Stimulated activated naive CD8-positive, alpha-beta T cell treated with anti-CD3 and anti-CD28 coated beads, Interleukin-15, amount 100 ng/mL, for 72 hours (primary cell): Measurements from ENCODE around the gene LTBP4.
"Not testable (repeated sequence)": the region's sequence is repeated elsewhere in the genome, so short reads cannot be mapped to it uniquely, and the experiment has no call there.

ENCODE experiments used
- ATAC-seq: fragments of 150-1000 bp; cut with Tn5 transposase; 2 replicates; pipeline ENCODE4 v1.10.0; 2021; ENCODE audit warnings: mild to moderate bottlenecking, moderate library complexity
- DNase-seq, 2 donors: peaks; one replicate each; pipeline ENCODE4 v3.0.0; 2021 to 2022
- H3K27ac Mint-ChIP-seq, 2 donors: one replicate each; pipeline ENCODE4 v1.8.0; 2022; ENCODE audit warnings: mild to moderate bottlenecking in 2 of 2, mixed read lengths in 2 of 2, moderate library complexity in 2 of 2
- H3K27me3 Mint-ChIP-seq: one replicate; pipeline ENCODE4 v1.8.0; 2022; ENCODE audit warnings: mixed read lengths
- H3K4me1 Mint-ChIP-seq: one replicate; pipeline ENCODE4 v1.8.0; 2022; ENCODE audit warnings: mild to moderate bottlenecking, mixed read lengths
- H3K4me3 Mint-ChIP-seq, 2 donors: one replicate each; pipeline ENCODE4 v1.8.0; 2022; ENCODE audit warnings: mild to moderate bottlenecking in 2 of 2, mixed read lengths in 2 of 2, moderate library complexity in 1 of 2
- H3K9me3 Mint-ChIP-seq, 2 donors: one replicate each; pipeline ENCODE4 v1.8.0; 2022; ENCODE audit warnings: mixed read lengths in 2 of 2

Gene LTBP4, protein sequence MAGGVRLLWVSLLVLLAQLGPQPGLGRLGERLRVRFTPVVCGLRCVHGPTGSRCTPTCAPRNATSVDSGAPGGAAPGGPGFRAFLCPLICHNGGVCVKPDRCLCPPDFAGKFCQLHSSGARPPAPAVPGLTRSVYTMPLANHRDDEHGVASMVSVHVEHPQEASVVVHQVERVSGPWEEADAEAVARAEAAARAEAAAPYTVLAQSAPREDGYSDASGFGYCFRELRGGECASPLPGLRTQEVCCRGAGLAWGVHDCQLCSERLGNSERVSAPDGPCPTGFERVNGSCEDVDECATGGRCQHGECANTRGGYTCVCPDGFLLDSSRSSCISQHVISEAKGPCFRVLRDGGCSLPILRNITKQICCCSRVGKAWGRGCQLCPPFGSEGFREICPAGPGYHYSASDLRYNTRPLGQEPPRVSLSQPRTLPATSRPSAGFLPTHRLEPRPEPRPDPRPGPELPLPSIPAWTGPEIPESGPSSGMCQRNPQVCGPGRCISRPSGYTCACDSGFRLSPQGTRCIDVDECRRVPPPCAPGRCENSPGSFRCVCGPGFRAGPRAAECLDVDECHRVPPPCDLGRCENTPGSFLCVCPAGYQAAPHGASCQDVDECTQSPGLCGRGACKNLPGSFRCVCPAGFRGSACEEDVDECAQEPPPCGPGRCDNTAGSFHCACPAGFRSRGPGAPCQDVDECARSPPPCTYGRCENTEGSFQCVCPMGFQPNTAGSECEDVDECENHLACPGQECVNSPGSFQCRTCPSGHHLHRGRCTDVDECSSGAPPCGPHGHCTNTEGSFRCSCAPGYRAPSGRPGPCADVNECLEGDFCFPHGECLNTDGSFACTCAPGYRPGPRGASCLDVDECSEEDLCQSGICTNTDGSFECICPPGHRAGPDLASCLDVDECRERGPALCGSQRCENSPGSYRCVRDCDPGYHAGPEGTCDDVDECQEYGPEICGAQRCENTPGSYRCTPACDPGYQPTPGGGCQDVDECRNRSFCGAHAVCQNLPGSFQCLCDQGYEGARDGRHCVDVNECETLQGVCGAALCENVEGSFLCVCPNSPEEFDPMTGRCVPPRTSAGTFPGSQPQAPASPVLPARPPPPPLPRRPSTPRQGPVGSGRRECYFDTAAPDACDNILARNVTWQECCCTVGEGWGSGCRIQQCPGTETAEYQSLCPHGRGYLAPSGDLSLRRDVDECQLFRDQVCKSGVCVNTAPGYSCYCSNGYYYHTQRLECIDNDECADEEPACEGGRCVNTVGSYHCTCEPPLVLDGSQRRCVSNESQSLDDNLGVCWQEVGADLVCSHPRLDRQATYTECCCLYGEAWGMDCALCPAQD (N-terminal part only)

GRCh38 chr19:40601134-40601974, at the start of gene LTBP4:
Gene LTBP4, plus strand, starts transcription at chr19:40601369. Its CDS starts 19 bp downstream, at chr19:40601388.
- peaks cover 90% of the 10 kb centered on the region for H3K4me1 Mint-ChIP-seq
- no peaks in the 10 kb centered on the region for H3K9me3 Mint-ChIP-seq
- peak within 1 kb of the TSS; percentile 57 to 65 for H3K4me3 Mint-ChIP-seq
- DNase-seq = no peak
- H3K27me3 Mint-ChIP-seq = peaks cover 70% of the 10 kb centered on the region
- no peak within 1 kb of the TSS for H3K27ac Mint-ChIP-seq
- no peak for ATAC-seq

GRCh38 chr19:40552848-40553247, 48.3 kb upstream of the LTBP4 start:
- DNase-seq (no peak), ATAC-seq (no peak)
- Mint-ChIP-seq H3K27ac (no peak overlapping the region), H3K4me3 (no peak overlapping the region), H3K4me1 (peaks cover 19% of the 10 kb centered on the region), H3K27me3 (peaks cover 57% of the 10 kb centered on the region), H3K9me3 (no peaks in the 10 kb centered on the region)

- Mint-ChIP-seq H3K4me1 (peaks cover 12% of the 10 kb centered on the region), H3K9me3 (no peaks in the 10 kb centered on the region), H3K27ac (no peak overlapping the region), H3K27me3 (peaks cover 48% of the 10 kb centered on the region), H3K4me3 (no peak overlapping the region)
- no peak for DNase-seq
- ATAC-seq = no peak
Measured at GRCh38 chr19:40553885-40554857, 47.0 kb upstream of the LTBP4 start.

DNA sequence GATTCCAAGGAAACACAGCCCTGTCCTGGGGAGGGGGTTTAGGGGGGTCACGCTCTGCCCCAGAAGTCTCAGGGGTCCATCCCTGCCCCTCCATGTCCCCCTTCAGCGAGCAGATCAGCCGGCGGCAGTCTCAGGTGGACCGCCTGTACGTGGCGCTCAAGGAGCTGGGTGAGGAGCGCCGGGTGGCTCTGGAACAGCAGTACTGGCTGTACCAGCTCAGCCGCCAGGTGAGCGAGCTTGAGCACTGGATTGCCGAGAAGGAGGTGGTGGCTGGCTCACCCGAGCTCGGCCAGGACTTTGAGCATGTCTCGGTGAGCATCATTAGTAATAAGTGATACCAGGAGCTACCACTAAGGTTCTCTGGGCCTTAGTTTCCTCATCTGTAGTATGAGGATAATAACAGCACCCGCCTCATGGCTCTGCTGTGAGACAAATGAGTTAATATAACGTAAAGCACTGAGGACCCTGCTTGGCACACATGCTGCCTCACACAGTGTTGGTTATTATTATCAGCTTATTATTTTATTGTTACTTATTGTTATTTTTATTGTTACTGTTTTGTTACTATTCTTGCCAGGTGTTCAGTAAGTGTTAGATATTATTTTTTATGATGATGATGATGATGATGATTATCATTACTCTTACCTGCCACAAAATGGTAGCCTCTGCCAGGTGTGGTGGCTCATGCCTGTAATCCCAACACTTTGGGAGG, 45.0 kb upstream of the LTBP4 start:
- Mint-ChIP-seq H3K9me3 (no peaks in the 10 kb centered on the region), H3K4me3 (no peak overlapping the region), H3K27ac (no peak overlapping the region), H3K4me1 (peaks cover 21% of the 10 kb centered on the region), H3K27me3 (peaks cover 35% of the 10 kb centered on the region)
- no peak for DNase-seq
- no peak for ATAC-seq

DNA sequence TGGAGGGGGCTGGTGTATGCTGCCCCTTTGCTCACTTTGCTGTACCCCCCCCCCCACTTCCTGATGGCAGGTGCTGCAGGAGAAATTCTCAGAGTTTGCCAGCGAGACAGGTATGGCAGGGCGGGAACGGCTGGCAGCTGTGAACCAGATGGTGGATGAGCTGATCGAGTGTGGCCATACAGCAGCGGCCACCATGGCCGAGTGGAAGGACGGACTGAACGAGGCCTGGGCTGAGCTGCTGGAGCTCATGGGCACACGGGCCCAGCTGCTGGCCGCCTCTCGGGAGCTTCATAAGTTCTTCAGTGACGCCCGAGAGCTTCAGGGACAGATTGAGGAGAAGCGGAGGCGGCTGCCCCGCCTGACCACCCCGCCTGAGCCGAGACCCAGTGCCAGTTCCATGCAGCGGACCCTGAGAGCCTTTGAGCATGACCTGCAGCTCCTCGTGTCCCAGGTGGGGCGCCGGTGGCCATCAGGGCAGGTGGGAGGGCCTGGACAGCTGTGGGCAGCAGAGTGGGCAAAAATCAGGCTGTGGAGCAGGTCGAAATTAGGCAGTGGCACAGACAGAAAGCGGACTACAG, 44.1 kb upstream of the LTBP4 start:
- Mint-ChIP-seq H3K27me3 (peaks cover 41% of the 10 kb centered on the region), H3K9me3 (no peaks in the 10 kb centered on the region), H3K27ac (no peak overlapping the region), H3K4me1 (peaks cover 26% of the 10 kb centered on the region), H3K4me3 (no peak overlapping the region)
- DNase-seq = no peak
- no peak for ATAC-seq

- H3K27ac Mint-ChIP-seq = no peak overlapping the region
- peaks cover 32% of the 10 kb centered on the region for H3K27me3 Mint-ChIP-seq
- ATAC-seq (no peak), DNase-seq (no peak)
- no peak overlapping the region for H3K4me3 Mint-ChIP-seq
- H3K4me1 Mint-ChIP-seq = peaks cover 19% of the 10 kb centered on the region
- no peaks in the 10 kb centered on the region for H3K9me3 Mint-ChIP-seq
Measured at GRCh38 chr19:40559394-40559793, 41.8 kb upstream of the LTBP4 start.

DNA sequence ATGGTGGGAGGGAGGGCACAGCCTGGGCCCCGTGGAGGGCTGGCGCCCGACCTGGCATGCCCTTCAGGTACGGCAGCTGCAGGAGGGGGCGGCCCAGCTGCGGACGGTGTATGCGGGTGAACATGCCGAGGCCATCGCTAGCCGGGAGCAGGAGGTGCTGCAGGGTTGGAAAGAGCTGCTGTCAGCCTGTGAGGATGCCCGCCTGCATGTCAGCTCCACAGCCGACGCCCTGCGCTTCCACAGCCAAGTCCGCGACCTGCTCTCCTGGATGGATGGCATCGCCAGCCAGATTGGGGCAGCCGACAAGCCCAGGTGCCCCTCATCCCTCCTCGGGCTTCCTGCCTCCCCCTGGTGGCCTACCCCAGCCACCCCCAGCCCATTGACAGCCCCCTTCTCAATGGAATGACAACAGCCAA, 41.1 kb upstream of the LTBP4 start:
- Mint-ChIP-seq H3K4me3 (no peak overlapping the region), H3K9me3 (no peaks in the 10 kb centered on the region), H3K4me1 (peaks cover 16% of the 10 kb centered on the region), H3K27ac (no peak overlapping the region), H3K27me3 (peaks cover 32% of the 10 kb centered on the region)
- DNase-seq = no peak
- no peak for ATAC-seq

DNA sequence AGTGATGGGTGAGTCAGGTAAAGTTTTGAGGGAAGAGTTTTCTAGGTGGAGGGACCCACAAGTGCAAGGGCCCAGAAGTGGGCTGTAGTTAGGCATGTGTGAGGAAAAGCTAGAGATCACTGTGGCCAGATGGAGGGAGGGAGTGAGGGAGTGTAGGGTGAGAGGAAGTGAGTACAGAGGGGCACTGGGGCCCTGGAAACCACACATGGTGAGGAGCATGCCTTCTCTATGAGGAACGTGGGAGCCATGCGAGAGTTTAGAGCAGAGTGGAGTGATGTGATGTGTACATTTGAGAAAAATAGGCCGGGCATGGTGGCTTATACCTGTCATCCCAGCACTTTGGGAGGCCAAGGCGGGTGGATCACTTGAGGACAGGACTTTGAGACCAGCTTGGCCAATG, 39.2 kb upstream of the LTBP4 start:
- Mint-ChIP-seq H3K27me3 (peaks cover 42% of the 10 kb centered on the region), H3K27ac (no peak overlapping the region), H3K4me3 (no peak overlapping the region), H3K9me3 (no peaks in the 10 kb centered on the region), H3K4me1 (peaks cover 16% of the 10 kb centered on the region)
- DNase-seq = no peak
- no peak for ATAC-seq

GRCh38 chr19:40564535-40564934, 36.6 kb upstream of the LTBP4 start:
- not testable (repeated sequence) for H3K27ac Mint-ChIP-seq, DNase-seq, ATAC-seq, H3K4me3 Mint-ChIP-seq, H3K9me3 Mint-ChIP-seq
- peaks cover 68% of the 10 kb centered on the region for H3K27me3 Mint-ChIP-seq
- peaks cover 19% of the 10 kb centered on the region for H3K4me1 Mint-ChIP-seq

- no peak for ATAC-seq
- H3K27me3 Mint-ChIP-seq = peaks cover 75% of the 10 kb centered on the region
- no peak for DNase-seq
- H3K9me3 Mint-ChIP-seq = no peaks in the 10 kb centered on the region
- H3K4me3 Mint-ChIP-seq = no peak overlapping the region
- peak overlapping the region in 1 of 2 donors; percentile 86 for H3K27ac Mint-ChIP-seq
- peaks cover 20% of the 10 kb centered on the region for H3K4me1 Mint-ChIP-seq
Measured at GRCh38 chr19:40565355-40565754, 35.8 kb upstream of the LTBP4 start.

GRCh38 chr19:40565910-40566495, 35.2 kb upstream of the LTBP4 start:
- ATAC-seq (no peak), DNase-seq (no peak)
- H3K27me3 Mint-ChIP-seq = peaks cover 75% of the 10 kb centered on the region
- H3K9me3 Mint-ChIP-seq = peaks cover 0 to 3% of the 10 kb centered on the region in 2 donors
- no peak overlapping the region for H3K27ac Mint-ChIP-seq
- H3K4me3 Mint-ChIP-seq = no peak overlapping the region
- H3K4me1 Mint-ChIP-seq = peaks cover 24% of the 10 kb centered on the region

DNA sequence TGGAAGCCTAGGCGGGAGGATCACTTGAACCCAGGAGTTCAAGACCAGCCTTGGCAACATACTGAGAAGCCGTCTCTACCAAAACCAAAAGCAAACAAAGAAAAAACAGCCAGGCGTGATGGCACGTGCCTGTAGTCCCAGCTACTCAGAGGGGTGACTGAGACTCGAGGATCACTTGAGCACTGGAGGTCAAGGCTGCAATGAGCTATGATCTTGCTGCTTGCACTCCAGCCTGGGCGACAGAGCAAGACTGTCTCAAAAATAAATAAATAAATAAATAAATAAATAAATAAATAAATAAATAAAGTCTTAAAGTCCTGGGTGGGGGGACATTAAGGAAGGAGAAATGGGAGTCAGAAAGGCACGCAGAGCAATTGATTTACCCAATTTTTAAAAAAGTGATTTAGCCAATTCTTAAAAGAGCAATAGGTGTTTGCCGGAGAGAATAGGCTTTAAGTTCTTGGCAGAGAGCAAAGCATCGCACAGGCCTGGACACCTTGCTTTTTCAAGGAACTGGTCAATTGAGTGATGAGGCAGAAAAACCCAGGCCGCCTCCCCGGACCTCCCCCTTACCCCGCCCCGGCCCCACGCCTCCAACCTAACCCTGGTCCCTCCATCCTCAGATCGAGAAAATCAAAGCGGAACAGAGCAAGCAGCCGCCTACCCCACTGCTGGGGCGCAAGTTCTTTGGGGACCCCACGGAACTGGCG, 34.0 kb upstream of the LTBP4 start:
- peak overlapping the region in 1 of 2 donors; percentile 69 for H3K4me3 Mint-ChIP-seq
- no peak overlapping the region for H3K27ac Mint-ChIP-seq
- DNase-seq (no peak), ATAC-seq (no peak)
- H3K4me1 Mint-ChIP-seq = peaks cover 19% of the 10 kb centered on the region
- peaks cover 67% of the 10 kb centered on the region for H3K27me3 Mint-ChIP-seq
- peaks cover 0 to 4% of the 10 kb centered on the region in 2 donors for H3K9me3 Mint-ChIP-seq
